ENCODE measurements around the gene GABRB3.

The GABRB3 gene

DNA sequence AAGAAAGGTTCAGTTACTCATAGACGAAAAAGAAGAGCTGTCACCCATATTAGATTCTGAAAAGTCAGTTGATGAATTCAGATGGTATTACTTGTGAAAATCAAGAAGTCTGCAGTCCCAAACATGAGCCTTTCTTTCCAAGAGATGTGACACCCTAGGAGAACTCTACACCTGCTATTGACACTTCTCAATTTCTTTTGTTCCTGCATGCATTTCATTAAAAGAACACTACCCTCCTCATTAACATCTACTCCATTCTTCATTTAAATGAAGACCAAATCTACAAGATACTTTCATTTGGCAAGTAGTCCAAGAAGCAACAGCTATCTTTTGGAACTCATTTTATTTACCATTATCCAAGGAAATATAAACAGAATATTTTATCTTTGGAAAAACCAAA lies 6.6 kb downstream of the GABRB3 start:
- Histone ChIP-seq H3K4me1 (ENCODE audit: insufficient read depth, poor library complexity, severe bottlenecking) (no peaks in the 10 kb centered on the region), H3K9me3 (ENCODE audit: severe bottlenecking) (peaks cover 3% of the 10 kb centered on the region), H3K4me3 (ENCODE audit: severe bottlenecking) (no peak overlapping the region), H3K27me3 (ENCODE audit: insufficient read depth, poor library complexity, severe bottlenecking) (peaks cover 33% of the 10 kb centered on the region), H3K27ac (ENCODE audit: poor library complexity, severe bottlenecking) (no peak overlapping the region), H3K36me3 (ENCODE audit: low read depth) (no peaks in the 10 kb centered on the region)
- TF ChIP-seq, protein P1, sequence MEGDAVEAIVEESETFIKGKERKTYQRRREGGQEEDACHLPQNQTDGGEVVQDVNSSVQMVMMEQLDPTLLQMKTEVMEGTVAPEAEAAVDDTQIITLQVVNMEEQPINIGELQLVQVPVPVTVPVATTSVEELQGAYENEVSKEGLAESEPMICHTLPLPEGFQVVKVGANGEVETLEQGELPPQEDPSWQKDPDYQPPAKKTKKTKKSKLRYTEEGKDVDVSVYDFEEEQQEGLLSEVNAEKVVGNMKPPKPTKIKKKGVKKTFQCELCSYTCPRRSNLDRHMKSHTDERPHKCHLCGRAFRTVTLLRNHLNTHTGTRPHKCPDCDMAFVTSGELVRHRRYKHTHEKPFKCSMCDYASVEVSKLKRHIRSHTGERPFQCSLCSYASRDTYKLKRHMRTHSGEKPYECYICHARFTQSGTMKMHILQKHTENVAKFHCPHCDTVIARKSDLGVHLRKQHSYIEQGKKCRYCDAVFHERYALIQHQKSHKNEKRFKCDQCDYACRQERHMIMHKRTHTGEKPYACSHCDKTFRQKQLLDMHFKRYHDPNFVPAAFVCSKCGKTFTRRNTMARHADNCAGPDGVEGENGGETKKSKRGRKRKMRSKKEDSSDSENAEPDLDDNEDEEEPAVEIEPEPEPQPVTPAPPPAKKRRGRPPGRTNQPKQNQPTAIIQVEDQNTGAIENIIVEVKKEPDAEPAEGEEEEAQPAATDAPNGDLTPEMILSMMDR (IDR thresholded peaks at IDR 0.05; ENCODE audit: poor library complexity, severe bottlenecking) = no peak
- DNase-seq (ENCODE audit: low spot score) (no peak), ATAC-seq (ENCODE audit: low read depth) (no peak)

DNA sequence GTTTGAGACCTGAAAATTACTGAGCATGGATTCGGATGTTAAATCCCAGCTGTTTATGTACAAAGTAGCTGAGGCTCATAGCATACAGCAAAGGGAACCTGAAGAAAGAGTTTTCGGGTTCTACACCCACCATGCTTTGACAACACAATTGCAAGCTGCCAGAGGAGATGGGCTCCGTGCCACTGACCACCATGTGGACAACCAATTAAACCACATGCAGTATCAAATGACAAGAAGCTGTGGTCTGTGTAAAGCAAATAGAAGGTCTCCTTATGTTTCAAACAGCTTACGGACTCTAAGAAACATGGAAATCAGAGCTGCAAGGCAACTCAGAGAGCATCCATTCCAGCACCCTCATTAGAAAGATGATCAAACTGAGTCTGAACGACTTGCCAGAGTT lies 12.9 kb downstream of the GABRB3 start:
- no peak overlapping the region for H3K27ac ChIP-seq (ENCODE audit: poor library complexity, severe bottlenecking)
- no peaks in the 10 kb centered on the region for H3K4me1 ChIP-seq (ENCODE audit: insufficient read depth, poor library complexity, severe bottlenecking)
- peaks cover 14% of the 10 kb centered on the region for H3K27me3 ChIP-seq (ENCODE audit: insufficient read depth, poor library complexity, severe bottlenecking)
- TF ChIP-seq, protein P1 (IDR thresholded peaks at IDR 0.05; ENCODE audit: poor library complexity, severe bottlenecking) = no peak
- H3K36me3 ChIP-seq (ENCODE audit: low read depth) = no peaks in the 10 kb centered on the region
- H3K4me3 ChIP-seq (ENCODE audit: severe bottlenecking) = no peak overlapping the region
- DNase-seq (ENCODE audit: low spot score) = no peak
- no peaks in the 10 kb centered on the region for H3K9me3 ChIP-seq (ENCODE audit: severe bottlenecking)
- no peak for ATAC-seq (ENCODE audit: low read depth)

DNA sequence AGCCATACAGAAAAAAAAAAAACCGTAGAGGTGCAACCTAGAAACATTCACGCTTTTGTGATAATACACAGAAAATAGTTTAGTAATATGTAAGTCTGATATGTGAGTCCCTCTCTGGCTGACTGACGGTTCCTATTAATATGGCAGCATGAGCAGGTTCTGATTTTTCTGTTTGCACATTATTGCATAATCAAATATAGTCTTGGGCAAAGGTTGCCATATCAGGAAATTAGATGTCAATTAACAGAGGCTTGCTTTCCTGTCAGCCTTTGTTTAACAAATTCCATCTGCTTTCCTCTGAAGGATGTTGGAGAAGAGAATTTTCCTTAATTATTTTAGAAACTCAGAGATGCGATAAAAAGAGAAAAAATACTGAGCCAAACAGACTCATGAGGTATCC lies 14.8 kb downstream of the GABRB3 start:
- H3K27ac ChIP-seq (ENCODE audit: poor library complexity, severe bottlenecking) = no peak overlapping the region
- no peak overlapping the region for H3K4me3 ChIP-seq (ENCODE audit: severe bottlenecking)
- H3K36me3 ChIP-seq (ENCODE audit: low read depth) = no peaks in the 10 kb centered on the region
- H3K9me3 ChIP-seq (ENCODE audit: severe bottlenecking) = no peaks in the 10 kb centered on the region
- H3K27me3 ChIP-seq (ENCODE audit: insufficient read depth, poor library complexity, severe bottlenecking) = peaks cover 14% of the 10 kb centered on the region
- no peaks in the 10 kb centered on the region for H3K4me1 ChIP-seq (ENCODE audit: insufficient read depth, poor library complexity, severe bottlenecking)
- TF ChIP-seq, protein P1 (IDR thresholded peaks at IDR 0.05; ENCODE audit: poor library complexity, severe bottlenecking) = no peak
- no peak for ATAC-seq (ENCODE audit: low read depth)
- no peak for DNase-seq (ENCODE audit: low spot score)

DNA sequence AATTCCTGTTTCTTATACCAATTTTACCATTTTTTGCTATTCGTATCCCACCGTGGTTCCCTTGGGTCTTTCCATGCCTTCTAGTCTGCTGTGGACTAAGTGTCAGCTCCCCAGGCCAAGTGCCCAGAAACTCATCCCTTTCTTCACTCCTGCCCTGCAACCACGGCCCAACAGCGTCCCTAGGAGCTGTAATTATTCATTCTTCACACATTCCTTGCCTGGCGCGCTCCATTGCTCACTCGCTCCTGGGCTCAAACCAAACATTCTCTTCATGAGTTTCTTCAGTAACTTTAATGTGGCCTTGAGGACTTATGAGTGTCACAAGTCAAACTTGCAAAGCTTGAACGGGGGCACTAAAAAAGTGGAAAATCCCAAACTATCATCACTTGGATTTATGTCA lies 15.7 kb downstream of the GABRB3 start:
- DNase-seq (ENCODE audit: low spot score) (no peak), ATAC-seq (ENCODE audit: low read depth) (no peak)
- H3K4me1 ChIP-seq (ENCODE audit: insufficient read depth, poor library complexity, severe bottlenecking) = no peaks in the 10 kb centered on the region
- TF ChIP-seq, protein P1 (IDR thresholded peaks at IDR 0.05; ENCODE audit: poor library complexity, severe bottlenecking) = no peak
- H3K27ac ChIP-seq (ENCODE audit: poor library complexity, severe bottlenecking) = no peak overlapping the region
- peaks cover 14% of the 10 kb centered on the region for H3K27me3 ChIP-seq (ENCODE audit: insufficient read depth, poor library complexity, severe bottlenecking)
- no peak overlapping the region for H3K4me3 ChIP-seq (ENCODE audit: severe bottlenecking)
- no peaks in the 10 kb centered on the region for H3K36me3 ChIP-seq (ENCODE audit: low read depth)
- H3K9me3 ChIP-seq (ENCODE audit: severe bottlenecking) = no peaks in the 10 kb centered on the region

DNA sequence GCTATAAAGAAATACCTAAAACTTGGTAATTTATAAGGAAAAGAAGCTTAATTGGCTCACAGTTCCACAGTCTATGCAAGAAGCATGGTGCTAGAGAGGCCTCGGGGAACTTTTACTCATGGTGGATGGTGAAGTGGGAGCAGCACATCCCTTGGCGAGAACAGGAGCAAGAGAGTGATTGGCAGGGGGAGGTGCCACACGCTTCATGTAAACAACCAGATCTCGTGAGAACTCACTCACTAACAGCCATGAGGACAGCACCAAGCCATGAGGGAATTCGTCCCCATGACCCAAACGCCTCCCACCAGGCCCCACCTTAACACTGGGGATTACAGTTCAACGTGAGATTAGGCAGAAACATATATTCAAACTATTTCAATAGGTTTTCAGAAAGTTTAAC lies 28.0 kb downstream of the GABRB3 start:
- Histone ChIP-seq H3K4me1 (ENCODE audit: insufficient read depth, poor library complexity, severe bottlenecking) (no peaks in the 10 kb centered on the region), H3K27me3 (ENCODE audit: insufficient read depth, poor library complexity, severe bottlenecking) (peaks cover 18% of the 10 kb centered on the region), H3K9me3 (ENCODE audit: severe bottlenecking) (no peaks in the 10 kb centered on the region), H3K27ac (ENCODE audit: poor library complexity, severe bottlenecking) (no peak overlapping the region), H3K4me3 (ENCODE audit: severe bottlenecking) (no peak overlapping the region), H3K36me3 (ENCODE audit: low read depth) (no peaks in the 10 kb centered on the region)
- ATAC-seq (ENCODE audit: low read depth) (no peak), DNase-seq (ENCODE audit: low spot score) (no peak)
- TF ChIP-seq, protein P1 (IDR thresholded peaks at IDR 0.05; ENCODE audit: poor library complexity, severe bottlenecking) = no peak

Data from RWPE2 (cell line).